Astrocyte of the spinal cord (primary cell): ENCODE results near the gene KIF26B.
"Not testable (repeated sequence)": the region's sequence is repeated elsewhere in the genome, so short reads cannot be mapped to it uniquely, and the experiment has no call there.

Source experiments
- DNase-seq: peaks from one replicate; pipeline ENCODE4 v3.0.0; 2011; ENCODE audit warnings: low read depth, low spot score
- H3K4me3 ChIP-seq: 2 replicates; pipeline ENCODE4 v1.5.1; 2011; ENCODE audit warnings: low read depth, mild to moderate bottlenecking, low read length, moderate library complexity
- CTCF ChIP-seq: IDR thresholded peaks from 2 replicates; pipeline ENCODE4 v1.5.1; 2012; ENCODE audit warnings: low read depth, mild to moderate bottlenecking, low read length, inconsistent platforms
- in situ Hi-C: cut with HindIII; loops from 2 replicates; pipeline ENCODE4 v1.10.0; 2017; ENCODE audit warnings: low sequenced_read_pairs

The KIF26B gene

GRCh38 chr1:245398180-245398579 is 243.4 kb downstream of the KIF26B start:
- H3K4me3 ChIP-seq = no peak overlapping the region
- in situ Hi-C loops = no loop called here
- DNase-seq = no peak
- TF ChIP-seq CTCF = no peak

- in situ Hi-C loops = no loop called here
- H3K4me3 ChIP-seq = no peak overlapping the region
- no peak for DNase-seq
Observed at GRCh38 chr1:245401881-245402587, 247.2 kb downstream of the KIF26B start.

GRCh38 chr1:245402998-245403397 is 248.2 kb downstream of the KIF26B start:
- DNase-seq, H3K4me3 ChIP-seq, in situ Hi-C loops: not testable (repeated sequence)

More at GRCh38 chr1:245401881-245402587, 247.2 kb downstream of the KIF26B start:
- no peak for TF ChIP-seq CTCF

GRCh38 chr1:245404527-245404926 is 249.7 kb downstream of the KIF26B start:
- no peak overlapping the region for H3K4me3 ChIP-seq
- no peak for DNase-seq
- in situ Hi-C loops = no loop called here
- TF ChIP-seq CTCF = no peak

GRCh38 chr1:245404952-245405351 is 250.2 kb downstream of the KIF26B start:
- in situ Hi-C loops = no loop called here
- DNase-seq = no peak

GRCh38 chr1:245406426-245406825 is 251.6 kb downstream of the KIF26B start:
- no peak for DNase-seq
- no peak overlapping the region for H3K4me3 ChIP-seq
- in situ Hi-C loops = no loop called here
- no peak for TF ChIP-seq CTCF

More at GRCh38 chr1:245404952-245405351, 250.2 kb downstream of the KIF26B start:
- H3K4me3 ChIP-seq = no peak overlapping the region
- TF ChIP-seq CTCF = no peak

- no peak for TF ChIP-seq CTCF
- no peak overlapping the region for H3K4me3 ChIP-seq
- in situ Hi-C loops = no loop called here
- DNase-seq = no peak
Observed at GRCh38 chr1:245407983-245408382, 253.2 kb downstream of the KIF26B start.
